ENCODE data around the gene SNORC. TPM values are rescaled to one million over a fixed set of nuclear protein-coding genes. Genes with fewer than 3 reads are reported as not detected.

Gene SNORC
- total RNA-seq, 1 experiment from 2014 or later = 4.3 TPM

DNA sequence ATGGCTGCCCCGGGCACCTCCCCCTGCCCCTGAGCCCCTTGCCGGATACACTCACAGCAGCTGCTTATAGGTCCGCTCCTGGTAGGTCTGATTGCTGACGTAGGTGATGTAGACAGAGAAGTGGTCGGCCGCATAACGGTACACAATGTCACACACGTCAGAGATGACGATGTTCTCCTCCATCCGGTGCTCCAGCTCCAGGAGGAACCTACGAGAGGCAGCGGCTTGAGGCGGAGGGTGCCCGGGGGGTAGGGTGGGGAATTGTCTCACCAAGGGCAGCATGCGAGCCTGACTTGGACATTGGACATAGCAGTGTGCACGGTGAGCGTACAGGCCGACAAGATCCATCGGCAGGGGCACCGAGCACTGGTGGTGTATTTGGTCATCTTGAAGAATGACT lies 22.8 kb downstream of the SNORC start:
- Mint-ChIP-seq H3K9me3 (ENCODE audit: unreplicated experiment) (no peaks in the 10 kb centered on the region), H3K4me1 (ENCODE audit: low read depth, unreplicated experiment) (no peaks in the 10 kb centered on the region), H3K36me3 (ENCODE audit: insufficient read depth, unreplicated experiment) (no peaks in the 10 kb centered on the region), H3K27ac (ENCODE audit: unreplicated experiment) (no peak overlapping the region), H3K27me3 (ENCODE audit: insufficient read depth, unreplicated experiment) (no peaks in the 10 kb centered on the region), H3K4me3 (ENCODE audit: unreplicated experiment) (no peak overlapping the region)
- POLR2A ChIA-PET = no interaction called here
- Histone ChIP-seq H3K9me3 (no peaks in the 10 kb centered on the region), H3K4me3 (ENCODE audit: low read depth, low read length) (no peak overlapping the region), H3K27me3 (replicated peaks; ENCODE audit: control insufficient read depth, insufficient read depth, low read length) (no peaks in the 10 kb centered on the region), H3K4me1 (no peaks in the 10 kb centered on the region), H3K36me3 (ENCODE audit: control insufficient read depth, insufficient read depth, low read length) (no peaks in the 10 kb centered on the region)
- no peak for DNase-seq
- CTCF ChIA-PET = no interaction called here
- intact Hi-C loops (cut with micrococcal nuclease; ENCODE audit: unreplicated experiment) = no loop called here
- no TSS peak for BruUV-seq (replicated peaks)
- TF ChIP-seq, protein P1, sequence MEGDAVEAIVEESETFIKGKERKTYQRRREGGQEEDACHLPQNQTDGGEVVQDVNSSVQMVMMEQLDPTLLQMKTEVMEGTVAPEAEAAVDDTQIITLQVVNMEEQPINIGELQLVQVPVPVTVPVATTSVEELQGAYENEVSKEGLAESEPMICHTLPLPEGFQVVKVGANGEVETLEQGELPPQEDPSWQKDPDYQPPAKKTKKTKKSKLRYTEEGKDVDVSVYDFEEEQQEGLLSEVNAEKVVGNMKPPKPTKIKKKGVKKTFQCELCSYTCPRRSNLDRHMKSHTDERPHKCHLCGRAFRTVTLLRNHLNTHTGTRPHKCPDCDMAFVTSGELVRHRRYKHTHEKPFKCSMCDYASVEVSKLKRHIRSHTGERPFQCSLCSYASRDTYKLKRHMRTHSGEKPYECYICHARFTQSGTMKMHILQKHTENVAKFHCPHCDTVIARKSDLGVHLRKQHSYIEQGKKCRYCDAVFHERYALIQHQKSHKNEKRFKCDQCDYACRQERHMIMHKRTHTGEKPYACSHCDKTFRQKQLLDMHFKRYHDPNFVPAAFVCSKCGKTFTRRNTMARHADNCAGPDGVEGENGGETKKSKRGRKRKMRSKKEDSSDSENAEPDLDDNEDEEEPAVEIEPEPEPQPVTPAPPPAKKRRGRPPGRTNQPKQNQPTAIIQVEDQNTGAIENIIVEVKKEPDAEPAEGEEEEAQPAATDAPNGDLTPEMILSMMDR (IDR thresholded peaks at IDR 0.05; ENCODE audit: insufficient read depth in 1 of 2, low read depth in 1 of 2, low read length in 1 of 2, severe bottlenecking in 1 of 2, unreplicated experiment in 1 of 2) = no peak

DNA sequence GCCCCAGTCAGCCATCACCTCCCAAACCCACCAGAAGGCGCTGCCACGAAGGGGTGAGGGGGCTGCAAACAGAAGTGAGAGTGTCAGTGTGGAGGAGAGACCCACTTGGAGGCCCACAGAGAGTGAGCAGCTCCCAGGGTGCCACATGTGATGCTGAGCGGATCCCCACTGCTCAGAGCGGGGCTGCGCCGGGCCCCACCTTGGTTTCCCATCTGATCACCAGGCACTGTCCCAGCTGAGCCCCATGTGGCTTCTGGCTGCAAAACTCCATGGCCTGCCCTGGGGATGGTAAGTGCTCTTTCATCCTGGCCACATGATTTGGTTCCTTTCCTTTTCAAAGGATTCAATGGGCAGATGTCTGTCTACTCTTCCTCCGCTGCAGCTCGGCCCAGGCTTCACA lies 23.8 kb downstream of the SNORC start:
- H3K4me3 Mint-ChIP-seq (ENCODE audit: unreplicated experiment) = no peak overlapping the region
- ChIA-PET POLR2A (no interaction called here), CTCF (no interaction called here)
- Histone ChIP-seq H3K36me3 (ENCODE audit: control insufficient read depth, insufficient read depth, low read length) (no peaks in the 10 kb centered on the region), H3K27me3 (replicated peaks; ENCODE audit: control insufficient read depth, insufficient read depth, low read length) (no peaks in the 10 kb centered on the region), H3K4me3 (ENCODE audit: low read depth, low read length) (no peak overlapping the region), H3K9me3 (no peaks in the 10 kb centered on the region), H3K4me1 (no peaks in the 10 kb centered on the region)
- no peaks in the 10 kb centered on the region for H3K36me3 Mint-ChIP-seq (ENCODE audit: insufficient read depth, unreplicated experiment)
- no TSS peak for BruUV-seq (replicated peaks)
- TF ChIP-seq, protein P1 (IDR thresholded peaks at IDR 0.05; ENCODE audit: insufficient read depth in 1 of 2, low read depth in 1 of 2, low read length in 1 of 2, severe bottlenecking in 1 of 2, unreplicated experiment in 1 of 2) = no peak
- no peaks in the 10 kb centered on the region for H3K9me3 Mint-ChIP-seq (ENCODE audit: unreplicated experiment)
- intact Hi-C loops (cut with micrococcal nuclease; ENCODE audit: unreplicated experiment) = no loop called here
- H3K27me3 Mint-ChIP-seq (ENCODE audit: insufficient read depth, unreplicated experiment) = no peaks in the 10 kb centered on the region
- H3K27ac Mint-ChIP-seq (ENCODE audit: unreplicated experiment) = no peak overlapping the region
- DNase-seq = no peak
- H3K4me1 Mint-ChIP-seq (ENCODE audit: low read depth, unreplicated experiment) = no peaks in the 10 kb centered on the region

DNA sequence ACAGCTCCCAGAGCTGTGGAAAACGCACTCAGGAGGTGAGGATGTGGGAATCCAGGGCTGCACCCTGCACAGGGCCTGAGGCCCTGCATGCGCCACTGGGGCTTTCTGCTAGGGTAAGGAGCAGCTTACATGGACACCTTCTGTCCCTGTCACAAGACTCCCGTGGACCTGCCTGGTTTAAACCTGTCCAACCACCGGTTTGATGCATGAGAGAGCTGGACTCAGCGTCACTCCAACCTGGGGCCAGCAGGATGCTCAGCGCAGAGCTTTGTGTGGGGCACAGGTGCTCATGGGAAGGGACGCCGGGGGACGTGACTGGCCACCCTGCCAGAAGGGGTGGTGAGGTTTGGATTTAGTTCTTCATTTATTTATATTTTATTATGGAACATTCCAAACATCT lies 24.2 kb downstream of the SNORC start:
- ChIA-PET CTCF (no interaction called here), POLR2A (no interaction called here)
- Histone ChIP-seq H3K4me1 (no peaks in the 10 kb centered on the region), H3K36me3 (ENCODE audit: control insufficient read depth, insufficient read depth, low read length) (no peaks in the 10 kb centered on the region), H3K4me3 (ENCODE audit: low read depth, low read length) (no peak overlapping the region), H3K27me3 (replicated peaks; ENCODE audit: control insufficient read depth, insufficient read depth, low read length) (no peaks in the 10 kb centered on the region), H3K9me3 (no peaks in the 10 kb centered on the region)
- BruUV-seq (replicated peaks) = no TSS peak
- intact Hi-C loops (cut with micrococcal nuclease; ENCODE audit: unreplicated experiment) = no loop called here
- TF ChIP-seq, protein P1 (IDR thresholded peaks at IDR 0.05; ENCODE audit: insufficient read depth in 1 of 2, low read depth in 1 of 2, low read length in 1 of 2, severe bottlenecking in 1 of 2, unreplicated experiment in 1 of 2) = no peak
- no peak for DNase-seq
- H3K9me3 Mint-ChIP-seq (ENCODE audit: unreplicated experiment) = no peaks in the 10 kb centered on the region
- H3K27ac Mint-ChIP-seq (ENCODE audit: unreplicated experiment) = no peak overlapping the region
- H3K4me3 Mint-ChIP-seq (ENCODE audit: unreplicated experiment) = no peak overlapping the region
- no peaks in the 10 kb centered on the region for H3K36me3 Mint-ChIP-seq (ENCODE audit: insufficient read depth, unreplicated experiment)
- H3K4me1 Mint-ChIP-seq (ENCODE audit: low read depth, unreplicated experiment) = no peaks in the 10 kb centered on the region
- H3K27me3 Mint-ChIP-seq (ENCODE audit: insufficient read depth, unreplicated experiment) = no peaks in the 10 kb centered on the region
